Lower lobe of right lung (tissue), 2 donors: Measurements from ENCODE around the gene LHFPL3. TPM values are rescaled to one million over a fixed set of nuclear protein-coding genes. Genes with fewer than 3 reads are reported as not detected.
A peak's percentile ranks its signal among the peaks of the same experiment; 100 is the strongest.
"Not testable (repeated sequence)": the region's sequence is repeated elsewhere in the genome, so short reads cannot be mapped to it uniquely, and the experiment has no call there.

Experiments
- ATAC-seq, 2 donors: fragments of 200-7000 bp; cut with Tn5 transposase; one replicate each; pipeline ENCODE4 v1.9.1; 2020 to 2022; ENCODE audit warnings: mild to moderate bottlenecking in 2 of 2, moderate library complexity in 2 of 2
- DNase-seq: peaks from one replicate; pipeline ENCODE4 v3.0.0-alpha.2; 2020
- H3K27ac ChIP-seq: fragments of 200-600 bp; one replicate; pipeline ENCODE4 v1.8.0; 2022
- H3K27me3 ChIP-seq: fragments of 200-600 bp; one replicate; pipeline ENCODE4 v1.8.0; 2022; ENCODE audit warnings: low read depth
- H3K36me3 ChIP-seq: fragments of 200-600 bp; one replicate; pipeline ENCODE4 v1.8.0; 2022; ENCODE audit warnings: mild to moderate bottlenecking
- H3K4me1 ChIP-seq: fragments of 200-600 bp; one replicate; pipeline ENCODE4 v1.8.0; 2022
- H3K4me3 ChIP-seq: fragments of 200-600 bp; one replicate; pipeline ENCODE4 v1.8.0; 2022; ENCODE audit warnings: mild to moderate bottlenecking
- H3K9me3 ChIP-seq: fragments of 200-600 bp; one replicate; pipeline ENCODE4 v1.8.0; 2022
- intact Hi-C: fragments of 100-400 bp; cut with DNase I; formaldehyde crosslinking; loops from one replicate; pipeline ENCODE4 v1.11.0; 2022
- long read RNA-seq: library from polyadenylated mRNA; unstranded; transcript quantifications from one replicate; pipeline ENCODE4 v2.0.0, GENCODE V29; 2021
- total RNA-seq: library from RNA; stranded (reverse); fragmentation: NEBNext Ultra II Directional; extraction: Animal tissue kit (Norgen Biotek cat#: 25700); gene quantifications from one replicate; pipeline ENCODE4 v1.2.1, GENCODE V29; 2021
- TF ChIP-seq, protein P1 (sequence below): fragments of 200-600 bp; IDR thresholded peaks from one replicate; pipeline ENCODE4 v1.8.0; 2022; ENCODE audit warnings: antibody characterized with exemption, mild to moderate bottlenecking
- donor health status: DM: no; HTN: yes; CAD: no; lungs with severe emphysema.

LHFPL3 gene
- total RNA-seq: not detected
- long read RNA-seq, partial matches to known transcripts: 0 of 25 reads
- long read RNA-seq, other reads (novel, unspliced or antisense): 25 of 25 reads

DNA sequence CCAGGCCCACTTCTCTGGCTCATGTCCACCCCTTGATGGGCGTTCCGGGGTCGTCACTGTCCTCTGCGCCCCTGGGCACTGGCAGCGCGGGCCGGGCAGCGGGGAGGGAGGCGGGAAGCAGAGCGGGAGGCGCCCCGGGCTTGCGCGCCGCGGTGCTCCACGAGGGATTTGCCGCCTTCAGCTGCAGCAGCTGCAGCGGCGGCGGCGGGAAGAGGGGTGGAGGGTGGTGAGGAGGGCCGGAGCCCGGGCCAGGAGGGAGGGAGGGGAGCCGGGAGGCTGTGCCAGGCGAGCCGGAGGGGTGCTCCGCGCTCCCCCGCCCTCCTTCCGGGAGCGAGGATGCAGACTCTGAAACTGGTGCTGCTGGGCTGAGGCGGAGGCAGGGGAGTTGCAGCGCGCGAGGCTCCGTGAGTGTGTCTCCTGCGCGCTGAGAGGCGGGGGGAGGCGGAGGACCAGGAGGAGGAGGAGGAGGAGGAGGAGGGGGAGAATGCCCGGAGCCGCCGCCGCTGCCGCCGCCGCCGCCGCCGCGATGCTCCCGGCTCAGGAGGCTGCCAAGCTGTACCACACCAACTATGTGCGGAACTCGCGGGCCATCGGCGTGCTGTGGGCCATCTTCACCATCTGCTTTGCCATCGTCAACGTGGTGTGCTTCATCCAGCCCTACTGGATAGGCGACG lies at the start of gene LHFPL3:
LHFPL3 (plus strand) TSS at position 308 of the 674 bp plus-strand sequence.
- DNase-seq: no peak
- Histone ChIP-seq H3K36me3 (no peaks in the 10 kb centered on the region), H3K4me3 (peak within 1 kb of the TSS; percentile 11), H3K9me3 (no peaks in the 10 kb centered on the region), H3K4me1 (peaks cover 11% of the 10 kb centered on the region), H3K27me3 (peaks cover 52% of the 10 kb centered on the region), H3K27ac (no peak within 1 kb of the TSS)
- peak; percentile 16 to 25 for ATAC-seq
- intact Hi-C loops: no loop called here
- TF ChIP-seq, protein P1, sequence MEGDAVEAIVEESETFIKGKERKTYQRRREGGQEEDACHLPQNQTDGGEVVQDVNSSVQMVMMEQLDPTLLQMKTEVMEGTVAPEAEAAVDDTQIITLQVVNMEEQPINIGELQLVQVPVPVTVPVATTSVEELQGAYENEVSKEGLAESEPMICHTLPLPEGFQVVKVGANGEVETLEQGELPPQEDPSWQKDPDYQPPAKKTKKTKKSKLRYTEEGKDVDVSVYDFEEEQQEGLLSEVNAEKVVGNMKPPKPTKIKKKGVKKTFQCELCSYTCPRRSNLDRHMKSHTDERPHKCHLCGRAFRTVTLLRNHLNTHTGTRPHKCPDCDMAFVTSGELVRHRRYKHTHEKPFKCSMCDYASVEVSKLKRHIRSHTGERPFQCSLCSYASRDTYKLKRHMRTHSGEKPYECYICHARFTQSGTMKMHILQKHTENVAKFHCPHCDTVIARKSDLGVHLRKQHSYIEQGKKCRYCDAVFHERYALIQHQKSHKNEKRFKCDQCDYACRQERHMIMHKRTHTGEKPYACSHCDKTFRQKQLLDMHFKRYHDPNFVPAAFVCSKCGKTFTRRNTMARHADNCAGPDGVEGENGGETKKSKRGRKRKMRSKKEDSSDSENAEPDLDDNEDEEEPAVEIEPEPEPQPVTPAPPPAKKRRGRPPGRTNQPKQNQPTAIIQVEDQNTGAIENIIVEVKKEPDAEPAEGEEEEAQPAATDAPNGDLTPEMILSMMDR: no peak

DNA sequence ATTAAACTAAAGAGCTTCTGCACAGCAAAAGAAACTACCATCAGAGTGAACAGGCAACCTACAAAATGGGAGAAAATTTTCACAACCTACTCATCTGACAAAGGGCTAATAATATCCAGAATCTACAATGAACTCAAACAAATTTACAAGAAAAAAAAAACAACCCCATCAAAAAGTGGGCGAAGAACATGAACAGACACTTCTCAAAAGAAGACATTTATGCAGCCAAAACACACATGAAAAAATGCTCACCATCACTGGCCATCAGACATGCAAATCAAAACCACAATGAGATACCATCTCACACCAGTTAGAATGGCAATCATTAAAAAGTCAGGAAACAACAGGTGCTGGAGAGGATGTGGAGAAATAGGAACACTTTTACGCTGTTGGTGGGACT lies 46.7 kb upstream of the LHFPL3 start:
- H3K27ac ChIP-seq, H3K27me3 ChIP-seq, intact Hi-C loops, H3K4me3 ChIP-seq, H3K9me3 ChIP-seq, DNase-seq, H3K36me3 ChIP-seq, ATAC-seq, H3K4me1 ChIP-seq: not testable (repeated sequence)

DNA sequence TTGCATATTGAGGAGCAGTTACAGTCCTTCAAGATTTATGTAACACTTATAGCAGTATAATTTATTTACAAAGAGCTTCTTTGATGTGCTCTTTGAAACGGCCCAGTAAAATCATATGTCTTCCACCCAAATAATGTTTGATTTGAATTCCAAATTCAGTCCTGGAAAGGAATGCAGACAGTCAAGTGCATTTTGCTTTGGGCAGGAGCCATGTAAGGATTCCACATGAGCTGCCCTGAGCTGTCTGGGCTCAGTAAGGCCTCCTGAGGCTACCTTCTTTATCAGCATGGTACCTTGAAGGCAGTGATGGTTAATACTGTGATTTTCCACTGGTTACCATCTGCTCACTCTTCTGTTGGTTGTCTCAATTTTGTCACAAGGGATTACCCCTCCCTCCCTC lies 41.6 kb upstream of the LHFPL3 start:
- H3K9me3 ChIP-seq: no peaks in the 10 kb centered on the region
- no peak overlapping the region for H3K27ac ChIP-seq
- intact Hi-C loops: no loop called here
- H3K27me3 ChIP-seq: no peaks in the 10 kb centered on the region
- H3K36me3 ChIP-seq: no peaks in the 10 kb centered on the region
- TF ChIP-seq, protein P1: no peak
- H3K4me3 ChIP-seq: no peak overlapping the region
- no peak for ATAC-seq
- DNase-seq: no peak
- no peaks in the 10 kb centered on the region for H3K4me1 ChIP-seq

DNA sequence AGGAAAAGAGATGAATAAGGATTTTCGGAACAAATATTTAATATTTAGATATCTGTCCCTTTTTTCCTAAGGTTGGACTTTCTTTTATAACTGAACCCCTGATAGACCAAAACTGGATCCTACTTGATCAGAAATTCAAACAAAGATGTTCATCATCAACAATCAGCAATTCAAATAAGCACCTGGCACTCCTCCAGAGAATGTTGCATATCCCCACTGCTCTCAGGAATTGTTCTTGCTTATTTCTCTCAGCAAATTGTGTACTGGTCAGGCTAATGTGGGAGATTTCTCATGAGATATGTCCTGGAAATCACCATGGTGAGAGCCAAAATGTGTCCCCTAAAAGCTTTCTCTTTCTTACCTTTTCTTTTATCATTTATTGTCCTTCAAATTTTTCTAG lies 40.3 kb upstream of the LHFPL3 start:
- intact Hi-C loops: no loop called here
- ATAC-seq: no peak

GRCh38 chr7:104294291-104294690 lies 34.1 kb upstream of the LHFPL3 start:
- intact Hi-C loops: no loop called here

More for the DNA sequence above, 40.3 kb upstream of the LHFPL3 start:
- no peak for DNase-seq
- Histone ChIP-seq H3K4me3 (no peak overlapping the region), H3K36me3 (no peaks in the 10 kb centered on the region), H3K27me3 (no peaks in the 10 kb centered on the region), H3K4me1 (no peaks in the 10 kb centered on the region), H3K9me3 (no peaks in the 10 kb centered on the region), H3K27ac (no peak overlapping the region)
- TF ChIP-seq, protein P1: no peak

GRCh38 chr7:104296266-104296665 lies 32.1 kb upstream of the LHFPL3 start:
- no peaks in the 10 kb centered on the region for H3K27me3 ChIP-seq
- ATAC-seq: no peak
- H3K27ac ChIP-seq: no peak overlapping the region
- no peak overlapping the region for H3K4me3 ChIP-seq
- H3K36me3 ChIP-seq: no peaks in the 10 kb centered on the region
- TF ChIP-seq, protein P1: no peak
- H3K9me3 ChIP-seq: no peaks in the 10 kb centered on the region
- H3K4me1 ChIP-seq: no peaks in the 10 kb centered on the region
- no peak for DNase-seq
- intact Hi-C loops: no loop called here

More at GRCh38 chr7:104294291-104294690, 34.1 kb upstream of the LHFPL3 start:
- H3K27me3 ChIP-seq: no peaks in the 10 kb centered on the region
- H3K27ac ChIP-seq: no peak overlapping the region
- DNase-seq (no peak), ATAC-seq (no peak)
- no peaks in the 10 kb centered on the region for H3K9me3 ChIP-seq
- TF ChIP-seq, protein P1: no peak
- H3K4me3 ChIP-seq: no peak overlapping the region
- no peaks in the 10 kb centered on the region for H3K36me3 ChIP-seq
- no peaks in the 10 kb centered on the region for H3K4me1 ChIP-seq
